RWPE1 (cell line): ENCODE data around the gene MRTFB.

Experiments used
- CTCF ChIA-PET: fragments of 350-600 bp; sonication (Branson Sonifier 250); formaldehyde crosslinking; extraction: SDS; loops from one replicate; lab custom pipeline; 2021; lab: Yijun Ruan, JAX
- POLR2A ChIA-PET: fragments of 400-600 bp; formaldehyde crosslinking; extraction: SDS; loops from one replicate; lab custom pipeline; 2020; ENCODE audit warnings: antibody characterized with exemption; ENCODE audit not compliant: low non-redundant PET; lab: Yijun Ruan, JAX
- DNase-seq: peaks from one replicate; pipeline ENCODE4 v3.0.0; 2012; ENCODE audit warnings: low spot score
- H3K27ac ChIP-seq: fragments of 450-650 bp; 2 replicates; pipeline ENCODE4 v1.5.1; 2017
- TF ChIP-seq, protein P1 (sequence below): fragments of 450-650 bp; conservative IDR thresholded peaks from 2 replicates; pipeline ENCODE4 v1.5.1; 2017; ENCODE audit warnings: low read depth, mild to moderate bottlenecking

MRTFB gene

DNA sequence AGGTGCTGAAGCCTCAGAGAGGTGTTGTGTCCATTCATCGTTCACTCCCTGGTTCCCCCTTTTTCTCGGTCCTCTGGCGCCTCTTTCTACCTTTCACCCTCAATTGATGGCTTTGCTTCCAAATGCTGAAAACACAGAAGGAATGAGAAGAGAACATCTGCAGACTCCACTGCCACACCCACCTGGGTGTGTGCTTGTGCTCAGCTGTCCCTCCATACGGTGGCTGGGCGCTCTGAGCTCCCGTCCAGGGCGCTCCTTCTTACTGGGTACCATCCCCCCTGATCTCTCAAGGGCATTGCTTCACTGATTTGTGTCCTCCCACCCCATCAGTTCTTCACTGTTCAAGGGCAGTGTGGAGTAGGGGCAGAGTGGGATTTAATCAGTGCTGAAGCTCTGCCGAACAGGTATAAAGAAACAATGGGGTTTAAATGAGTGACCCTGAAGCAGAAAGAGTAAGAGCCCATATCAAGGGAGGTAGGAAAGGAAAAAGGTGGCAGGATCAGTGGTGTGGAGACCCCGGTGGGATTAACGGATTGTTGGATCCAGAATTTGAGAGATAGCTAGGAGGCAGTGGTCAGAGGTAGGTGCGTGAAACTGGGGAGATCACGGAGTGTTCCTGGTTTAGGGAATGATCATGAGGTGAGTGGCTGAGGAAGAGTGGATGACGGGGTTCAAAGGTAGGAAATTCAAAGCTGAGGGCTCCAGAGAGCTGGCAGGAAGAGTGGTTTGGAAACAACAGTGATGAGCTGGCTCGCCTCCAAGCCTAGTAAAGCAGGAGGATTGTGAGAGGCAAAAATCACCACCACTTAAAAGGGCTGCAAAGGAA is 40.8 kb downstream of the MRTFB start:
- DNase-seq: no peak
- ChIA-PET POLR2A (no interaction called here), CTCF (no interaction called here)
- TF ChIP-seq, protein P1, sequence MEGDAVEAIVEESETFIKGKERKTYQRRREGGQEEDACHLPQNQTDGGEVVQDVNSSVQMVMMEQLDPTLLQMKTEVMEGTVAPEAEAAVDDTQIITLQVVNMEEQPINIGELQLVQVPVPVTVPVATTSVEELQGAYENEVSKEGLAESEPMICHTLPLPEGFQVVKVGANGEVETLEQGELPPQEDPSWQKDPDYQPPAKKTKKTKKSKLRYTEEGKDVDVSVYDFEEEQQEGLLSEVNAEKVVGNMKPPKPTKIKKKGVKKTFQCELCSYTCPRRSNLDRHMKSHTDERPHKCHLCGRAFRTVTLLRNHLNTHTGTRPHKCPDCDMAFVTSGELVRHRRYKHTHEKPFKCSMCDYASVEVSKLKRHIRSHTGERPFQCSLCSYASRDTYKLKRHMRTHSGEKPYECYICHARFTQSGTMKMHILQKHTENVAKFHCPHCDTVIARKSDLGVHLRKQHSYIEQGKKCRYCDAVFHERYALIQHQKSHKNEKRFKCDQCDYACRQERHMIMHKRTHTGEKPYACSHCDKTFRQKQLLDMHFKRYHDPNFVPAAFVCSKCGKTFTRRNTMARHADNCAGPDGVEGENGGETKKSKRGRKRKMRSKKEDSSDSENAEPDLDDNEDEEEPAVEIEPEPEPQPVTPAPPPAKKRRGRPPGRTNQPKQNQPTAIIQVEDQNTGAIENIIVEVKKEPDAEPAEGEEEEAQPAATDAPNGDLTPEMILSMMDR: no peak
- H3K27ac ChIP-seq: no peak overlapping the region

DNA sequence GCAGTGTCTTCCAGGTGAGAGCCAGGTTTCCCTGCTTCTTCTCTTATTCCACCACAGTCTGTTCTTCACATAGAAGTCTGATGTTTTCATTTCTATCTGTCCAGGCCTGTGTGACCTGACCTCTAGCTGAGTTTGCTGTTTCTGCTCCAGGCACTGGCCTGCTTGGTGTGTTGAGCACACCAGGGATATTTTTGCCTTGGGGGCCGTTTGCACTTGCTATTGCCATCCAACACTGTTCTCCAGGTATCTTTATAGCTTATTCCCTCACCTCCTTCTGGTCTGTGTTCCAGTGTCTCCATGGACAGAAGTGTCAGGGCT is 41.4 kb downstream of the MRTFB start:
- TF ChIP-seq, protein P1: no peak
- H3K27ac ChIP-seq: no peak overlapping the region
- ChIA-PET POLR2A (no interaction called here), CTCF (no interaction called here)
- DNase-seq: no peak

DNA sequence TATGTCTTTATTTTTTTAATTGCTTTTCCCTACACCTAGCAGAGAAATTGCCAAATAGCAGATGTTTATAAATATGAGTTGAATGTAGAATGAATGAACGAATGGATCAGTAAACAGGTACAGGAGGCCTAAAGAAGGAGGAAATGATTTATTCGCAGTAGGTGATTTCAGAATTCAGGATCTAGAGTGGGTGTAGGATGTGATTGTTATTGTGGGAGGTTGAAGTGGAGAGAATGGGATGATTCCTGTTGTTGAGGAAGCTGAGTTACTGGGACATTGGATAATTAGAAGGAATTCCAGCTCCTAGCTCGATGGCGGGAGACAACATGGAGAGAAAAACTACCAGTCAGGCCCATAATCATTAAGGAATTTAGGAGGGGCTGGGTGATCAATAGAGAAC is 42.2 kb downstream of the MRTFB start:
- POLR2A ChIA-PET: no interaction called here
- CTCF ChIA-PET: no interaction called here
- DNase-seq: no peak
- no peak overlapping the region for H3K27ac ChIP-seq
- TF ChIP-seq, protein P1: no peak

DNA sequence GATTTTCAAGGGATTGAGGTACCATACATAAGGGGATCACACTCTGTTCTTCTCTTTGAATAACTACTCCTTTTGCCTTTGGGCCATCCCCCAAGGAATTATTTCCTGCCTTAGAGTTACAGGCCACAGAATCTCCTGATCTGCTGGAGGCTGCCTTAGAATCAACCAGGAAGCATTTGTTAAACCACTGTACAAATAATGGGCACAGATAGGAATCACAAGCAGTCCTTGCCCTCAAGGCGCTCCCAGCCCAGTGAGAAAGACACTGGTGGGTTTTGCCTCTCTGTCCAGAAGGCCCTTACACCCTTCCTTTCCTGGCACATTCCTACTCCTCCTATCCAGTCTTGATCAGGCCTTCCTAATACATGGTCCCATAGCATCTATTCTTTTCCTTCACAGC is 45.9 kb downstream of the MRTFB start:
- ChIA-PET CTCF (no interaction called here), POLR2A (no interaction called here)
- no peak for DNase-seq
- TF ChIP-seq, protein P1: no peak
- no peak overlapping the region for H3K27ac ChIP-seq

DNA sequence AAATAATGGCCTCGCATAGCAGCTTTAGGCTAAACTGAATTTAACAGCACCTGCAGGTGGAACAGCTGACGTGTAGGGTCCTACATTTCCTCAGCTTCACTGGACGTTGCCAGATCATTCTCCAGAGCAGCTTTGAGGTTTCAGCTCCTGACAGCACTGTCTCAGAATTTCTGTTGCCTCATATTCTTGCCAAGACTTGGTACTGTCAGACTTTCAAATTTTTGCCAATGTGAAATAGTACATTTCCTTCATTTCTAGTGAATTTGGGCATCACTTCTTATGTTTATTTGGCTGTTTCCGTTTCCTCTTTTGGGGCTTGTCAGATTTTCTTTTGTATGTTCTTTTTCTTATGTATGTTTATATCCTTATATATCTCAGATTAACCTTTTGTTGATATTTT is 48.7 kb downstream of the MRTFB start:
- CTCF ChIA-PET: no interaction called here
- DNase-seq: no peak
- H3K27ac ChIP-seq: no peak overlapping the region
- POLR2A ChIA-PET: no interaction called here
- TF ChIP-seq, protein P1: no peak

DNA sequence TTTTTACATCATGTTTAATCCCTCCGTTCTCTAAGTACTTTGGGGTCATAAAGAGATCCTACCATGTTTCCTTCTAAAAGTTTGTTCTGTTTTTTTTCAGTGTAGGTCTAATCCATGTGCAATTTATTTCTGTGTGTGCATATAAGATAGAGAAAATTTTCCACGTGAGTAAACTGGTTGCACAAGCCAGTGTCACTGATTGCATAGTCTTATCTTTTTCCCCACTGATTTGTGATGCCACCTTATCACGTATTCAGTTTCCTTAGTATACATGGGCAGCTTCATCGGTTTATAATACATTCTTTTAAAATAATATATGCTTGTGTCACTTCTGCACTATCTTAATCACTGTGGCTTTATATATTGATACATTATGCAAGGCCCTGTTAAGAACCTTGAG is 49.2 kb downstream of the MRTFB start:
- ChIA-PET CTCF (no interaction called here), POLR2A (no interaction called here)
- H3K27ac ChIP-seq: no peak overlapping the region
- TF ChIP-seq, protein P1: no peak
- DNase-seq: no peak
